A673 (cell line): ENCODE data around the gene CYP2W1. TPM values are rescaled to one million over a fixed set of nuclear protein-coding genes. Genes with fewer than 3 reads are reported as not detected.

Experiments used
- BruUV-seq: library from RNA; stranded (reverse); fragments of 400-500 nt; replicated peaks from 2 replicates; lab custom pipeline; 2021; lab: Mats Ljungman, UMichigan
- CTCF ChIA-PET: fragments of 300-600 bp; sonication (Branson Sonifier 250); formaldehyde crosslinking; loops from one replicate; lab custom pipeline; 2022; ENCODE audit warnings: antibody characterized with exemption; lab: Charles Lee
- POLR2A ChIA-PET: fragments of 300-600 bp; sonication (Branson Sonifier 250); formaldehyde crosslinking; loops from one replicate; lab custom pipeline; 2022; ENCODE audit warnings: antibody characterized with exemption; ENCODE audit not compliant: low non-redundant PET; lab: Charles Lee
- DNase-seq: peaks from one replicate; pipeline ENCODE4 v3.0.0-alpha.2; 2015; ENCODE audit warnings: low spot score
- H3K27ac ChIP-seq: fragments of 200-600 bp; sonication (generic); 2 replicates; pipeline ENCODE4 v1.5.1; 2016; ENCODE audit warnings: mixed run types, low read depth, mild to moderate bottlenecking, mixed read lengths, antibody characterized with exemption, low read length; ENCODE audit not compliant: poor library complexity, severe bottlenecking
- H3K27me3 ChIP-seq: fragments of 200-600 bp; sonication (generic); replicated peaks from 2 replicates; pipeline ENCODE4 v1.6.1; 2017; ENCODE audit warnings: mixed run types, low read depth, mild to moderate bottlenecking, mixed read lengths, antibody characterized with exemption, low read length; ENCODE audit not compliant: insufficient read depth, poor library complexity
- H3K36me3 ChIP-seq: fragments of 200-600 bp; sonication (generic); 2 replicates; pipeline ENCODE4 v1.6.1; 2016; ENCODE audit warnings: mixed run types, mild to moderate bottlenecking, mixed read lengths, antibody characterized with exemption, low read length; ENCODE audit not compliant: insufficient read depth, poor library complexity, severe bottlenecking
- H3K4me1 ChIP-seq: fragments of 200-600 bp; sonication (generic); 2 replicates; pipeline ENCODE4 v1.6.1; 2017; ENCODE audit warnings: mixed run types, mild to moderate bottlenecking, mixed read lengths, antibody characterized with exemption, low read length; ENCODE audit not compliant: insufficient read depth, poor library complexity, severe bottlenecking
- H3K4me3 ChIP-seq: fragments of 200-600 bp; sonication (generic); 2 replicates; pipeline ENCODE4 v1.5.1; 2016; ENCODE audit warnings: low read depth, mixed run types, mild to moderate bottlenecking, mixed read lengths, low read length; ENCODE audit not compliant: poor library complexity, severe bottlenecking
- H3K9me3 ChIP-seq: fragments of 200-600 bp; sonication (generic); 2 replicates; pipeline ENCODE4 v1.6.1; 2016; ENCODE audit warnings: mixed run types, low read depth, mild to moderate bottlenecking, mixed read lengths, antibody characterized with exemption, low read length; ENCODE audit not compliant: poor library complexity, severe bottlenecking
- CTCF ChIP-seq: fragments of 300-800, 200-600 bp; sonication (generic); conservative IDR thresholded peaks from 2 replicates; pipeline ENCODE4 v1.5.1; 2017; ENCODE audit warnings: low read depth, mild to moderate bottlenecking, antibody characterized with exemption, low read length, moderate library complexity, mixed read lengths
- EZH2 ChIP-seq: fragments of 200-600 bp; sonication (generic); IDR thresholded peaks from 2 replicates; pipeline ENCODE4 v1.6.1; 2017; ENCODE audit warnings: borderline replicate concordance, low read depth, mild to moderate bottlenecking, mixed read lengths, antibody characterized with exemption, low read length; ENCODE audit not compliant: poor library complexity, severe bottlenecking
- intact Hi-C: fragments of 100-400 bp; cut with micrococcal nuclease; formaldehyde crosslinking; loops from one replicate; pipeline ENCODE4 v1.10.0; 2022; ENCODE audit not compliant: unreplicated experiment
- total RNA-seq: library from RNA; stranded (reverse); gene quantifications from 2 replicates; pipeline ENCODE4 v1.2.3, GENCODE V29; 2021

The CYP2W1 gene
- total RNA-seq, 1 experiment from 2014 or later = not detected

- TF ChIP-seq EZH2 (no peak), CTCF (no peak)
- no TSS peak for BruUV-seq
- POLR2A ChIA-PET = no interaction called here
Observed at GRCh38 chr7:951881-952547, 31.0 kb upstream of the CYP2W1 start.

GRCh38 chr7:952548-953441 is 30.2 kb upstream of the CYP2W1 start:
- Histone ChIP-seq H3K4me3 (peak overlapping the region; percentile 53), H3K27me3 (no peaks in the 10 kb centered on the region), H3K27ac (no peak overlapping the region), H3K9me3 (no peaks in the 10 kb centered on the region), H3K36me3 (no peaks in the 10 kb centered on the region), H3K4me1 (peaks cover 8% of the 10 kb centered on the region)
- TF ChIP-seq CTCF (no peak), EZH2 (no peak)
- no TSS peak for BruUV-seq
- ChIA-PET POLR2A (no interaction called here), CTCF (interaction anchor here (0.7 kb wide), 1 partner anchor 232 kb away, joined by 3 read pairs; no protein-coding TSS in a partner anchor)
- DNase-seq = no peak
- intact Hi-C loops = loop anchor here (5.0 to 10.0 kb wide), 2 partner anchors 40 to 168 kb away; no protein-coding TSS in a partner anchor

More at GRCh38 chr7:951881-952547, 31.0 kb upstream of the CYP2W1 start:
- DNase-seq = no peak
- Histone ChIP-seq H3K27me3 (no peaks in the 10 kb centered on the region), H3K9me3 (no peaks in the 10 kb centered on the region), H3K36me3 (no peaks in the 10 kb centered on the region), H3K4me1 (peaks cover 8% of the 10 kb centered on the region), H3K4me3 (no peak overlapping the region), H3K27ac (no peak overlapping the region)
- CTCF ChIA-PET = interaction anchor here (0.7 kb wide), 1 partner anchor 233 kb away, joined by 3 read pairs; no protein-coding TSS in a partner anchor
- intact Hi-C loops = loop anchor here (5.0 to 10.0 kb wide), 2 partner anchors 40 to 167 kb away; no protein-coding TSS in a partner anchor

GRCh38 chr7:953547-954327 is 29.2 kb upstream of the CYP2W1 start:
- peak overlapping the region; percentile 53 for H3K4me3 ChIP-seq
- H3K36me3 ChIP-seq = no peaks in the 10 kb centered on the region
- no peak for DNase-seq
- H3K4me1 ChIP-seq = peaks cover 13% of the 10 kb centered on the region
- POLR2A ChIA-PET = no interaction called here
- intact Hi-C loops = loop anchor here (5.0 to 10.0 kb wide), 2 partner anchors 41 to 169 kb away; no protein-coding TSS in a partner anchor
- no peaks in the 10 kb centered on the region for H3K9me3 ChIP-seq
- no TSS peak for BruUV-seq
- TF ChIP-seq CTCF = no peak
- no peak for TF ChIP-seq EZH2
- CTCF ChIA-PET = interaction anchor here (0.7 kb wide), 1 partner anchor 168 kb away, joined by 3 read pairs; no protein-coding TSS in a partner anchor
- no peak overlapping the region for H3K27ac ChIP-seq
- H3K27me3 ChIP-seq = no peaks in the 10 kb centered on the region
